UCSD-AML1 (cell line): Measurements from ENCODE around the gene CD226.

ENCODE experiments used
- DNase-seq: peaks from one replicate; lab custom pipeline; 2025; ENCODE audit not compliant: unreplicated experiment; lab: John Stamatoyannopoulos, UW

Gene CD226

DNA sequence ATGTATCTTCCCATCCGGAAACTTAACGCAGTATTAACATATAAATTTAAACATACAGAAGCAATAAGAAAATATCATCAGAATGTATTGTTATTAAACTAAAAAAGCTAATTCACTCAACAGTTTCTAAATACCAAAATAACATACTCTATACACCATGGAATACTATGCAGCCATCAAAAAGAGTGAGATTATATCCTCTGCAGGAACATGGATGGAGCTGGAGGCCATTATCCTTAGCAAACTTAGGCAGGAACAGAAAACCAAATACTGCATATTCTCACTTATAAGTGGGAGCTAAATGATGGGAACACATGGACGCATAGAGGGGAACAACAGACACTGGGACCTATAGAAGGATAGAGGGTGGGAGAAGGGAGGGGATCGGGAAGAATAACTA lies 127.1 kb downstream of the CD226 start:
- no peak for DNase-seq

DNA sequence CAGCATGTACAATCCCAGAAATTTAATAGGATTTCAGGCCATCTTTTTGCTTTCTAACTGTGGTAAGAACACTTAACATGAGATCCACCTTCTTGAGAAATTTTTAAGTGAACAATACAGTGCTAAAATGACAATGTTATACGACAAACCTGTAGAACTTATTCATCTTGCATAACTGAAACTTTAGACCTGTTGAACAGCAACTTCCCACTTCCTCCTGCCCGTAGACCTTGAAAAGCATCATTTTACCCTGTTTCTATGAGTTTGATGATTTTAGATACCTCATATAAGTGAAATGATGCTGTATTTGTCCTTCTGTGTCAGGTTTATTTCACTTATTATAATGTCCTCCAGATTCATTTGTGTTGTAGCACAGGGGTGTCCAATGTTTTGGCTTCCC lies 128.2 kb downstream of the CD226 start:
- no peak for DNase-seq

DNA sequence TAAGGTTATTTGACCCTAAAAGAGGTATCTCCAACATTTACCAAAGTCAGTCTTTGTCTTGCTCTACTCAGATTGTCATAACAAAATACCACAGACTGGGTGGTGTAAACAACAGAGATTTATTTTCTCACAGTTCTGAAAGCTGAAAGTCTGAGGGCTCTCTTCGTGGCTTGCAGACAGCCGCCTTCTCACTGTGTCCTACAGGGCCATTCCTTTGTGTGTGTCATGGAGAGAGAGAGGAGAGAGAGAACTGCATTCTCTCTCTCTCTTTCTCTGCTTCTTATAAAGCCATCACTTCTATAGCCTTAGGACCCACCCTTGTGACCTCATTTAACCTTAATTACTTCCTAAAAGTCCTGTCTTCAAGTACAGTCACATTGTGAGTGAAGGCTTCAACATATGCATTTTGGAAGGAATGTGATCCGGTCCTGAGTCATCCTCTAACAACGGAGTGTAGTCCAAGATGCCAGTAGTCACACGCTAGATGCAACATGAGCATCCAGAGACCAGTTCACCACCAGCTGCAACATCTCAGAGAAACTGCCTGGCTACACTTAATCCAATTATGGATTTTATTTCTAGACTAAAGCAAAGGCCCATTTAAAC lies 130.2 kb downstream of the CD226 start:
- DNase-seq = no peak

DNA sequence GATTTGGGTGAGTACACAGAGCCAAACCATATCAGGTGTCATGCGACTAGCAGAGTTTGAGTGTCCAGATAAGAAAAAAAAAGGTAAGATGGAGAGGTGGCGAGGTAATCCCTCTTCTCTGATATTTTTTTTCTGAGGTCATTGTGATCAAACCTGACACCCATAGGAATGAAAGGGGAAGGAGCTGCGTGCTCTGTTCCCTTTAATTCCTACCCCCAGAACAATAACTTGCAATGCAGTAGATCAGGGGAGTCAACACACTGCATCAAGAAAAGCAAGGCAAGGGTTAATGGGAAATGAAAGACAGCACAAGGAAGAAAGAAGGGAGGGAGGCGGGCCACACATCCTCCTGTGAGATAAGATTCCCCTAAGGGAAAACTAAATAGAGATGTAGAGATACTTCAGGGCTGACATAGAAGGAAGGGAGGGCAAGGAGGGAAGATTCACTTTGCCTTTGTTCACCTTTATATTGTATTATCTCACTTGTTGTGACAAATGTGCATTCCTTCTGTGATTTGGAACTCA lies 132.8 kb downstream of the CD226 start:
- no peak for DNase-seq

DNA sequence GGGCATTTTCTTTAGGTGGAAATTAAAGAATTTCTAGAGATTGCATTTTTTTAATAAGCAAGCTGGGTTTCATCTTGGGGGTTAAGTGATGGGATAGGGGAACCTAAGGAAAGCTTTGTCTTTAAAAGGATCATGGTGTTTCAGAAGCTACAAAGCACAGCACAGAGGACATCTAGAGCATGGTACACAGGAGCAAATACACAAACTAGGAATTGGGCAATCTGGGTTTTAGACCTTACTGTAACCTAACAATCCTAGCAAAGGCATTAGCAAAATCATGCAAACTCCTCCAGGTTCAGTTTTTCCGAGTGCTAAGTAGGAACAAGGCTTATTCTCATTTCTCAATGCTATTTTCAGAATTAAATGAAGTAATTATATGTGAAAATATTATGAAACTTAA lies 134.1 kb downstream of the CD226 start:
- no peak for DNase-seq

DNA sequence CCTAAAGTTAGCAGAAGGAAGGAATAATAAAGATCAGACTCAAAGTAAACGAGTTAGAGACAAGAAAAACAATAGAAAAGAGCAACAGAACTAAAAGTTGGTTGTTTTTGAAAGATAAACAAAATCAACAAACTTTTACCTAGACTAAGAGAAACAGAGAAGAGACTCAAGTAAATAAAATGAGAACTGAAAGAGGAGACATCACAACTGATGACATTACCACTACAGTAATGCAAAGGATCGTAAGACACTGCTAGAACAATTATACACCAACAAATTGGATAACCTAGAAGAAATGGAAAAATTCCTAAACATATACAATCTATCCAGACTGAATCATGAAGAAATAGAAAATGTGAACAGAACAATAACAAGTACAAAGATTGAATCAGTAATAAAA lies 139.3 kb downstream of the CD226 start:
- DNase-seq = no peak

DNA sequence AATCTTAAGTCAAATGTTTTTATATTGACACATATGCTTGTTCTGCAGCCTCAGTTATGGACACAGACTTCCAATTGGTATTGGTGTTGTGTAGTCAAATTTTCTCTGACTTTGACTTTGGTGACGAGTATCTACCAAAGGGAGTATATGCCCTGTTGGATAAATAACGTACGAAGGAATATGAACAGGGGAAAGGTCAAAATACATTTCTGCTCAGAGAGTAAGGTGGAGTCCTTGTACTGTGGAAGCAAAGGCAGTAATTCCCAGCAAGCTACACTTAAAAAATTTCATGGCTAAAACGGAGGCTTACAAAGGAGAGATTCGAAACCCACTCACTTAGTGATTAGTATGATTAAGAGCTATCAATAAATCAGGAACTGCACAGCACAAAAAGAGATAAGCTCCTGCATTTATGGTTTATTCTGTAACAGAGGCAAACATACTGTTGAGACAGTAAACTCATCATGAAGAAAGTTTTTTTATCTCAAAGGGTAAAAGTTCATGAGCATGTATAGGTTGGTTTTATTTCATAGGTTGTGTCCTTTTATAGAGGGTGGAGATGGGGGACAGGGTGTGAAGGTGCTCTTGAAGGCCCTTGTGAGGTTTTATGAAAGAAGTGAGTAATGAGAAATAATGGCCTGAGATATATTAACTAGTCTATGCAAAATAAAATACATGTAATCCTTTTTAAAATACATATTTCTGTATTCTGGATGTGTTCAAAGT lies 142.7 kb downstream of the CD226 start:
- no peak for DNase-seq
